ENCODE results near the gene HNRNPA2B1. TPM values are rescaled to one million over a fixed set of nuclear protein-coding genes. Genes with fewer than 3 reads are reported as not detected.

Gene HNRNPA2B1
- polyA plus RNA-seq, 1 of the 3 experiments (the other 2 are of a cell fraction) = 483 TPM

Other genes with a start within 250 kb of the HNRNPA2B1 start
- gene NFE2L3, start 48.5 kb downstream of the HNRNPA2B1 start, polyA plus RNA-seq (2012; rRNA removed) = 36.1 and 50.8 TPM in 2 replicates
- gene CBX3, start 999 bp upstream of the HNRNPA2B1 start, polyA plus RNA-seq (2012; rRNA removed) = 97.0 and 119 TPM in 2 replicates
- 0.02 and 0.13 TPM in 2 replicates for gene SNX10, start 91.1 kb upstream of the HNRNPA2B1 start, polyA plus RNA-seq (2012; rRNA removed)